ENCODE measurements around the gene IFT20.

DNA sequence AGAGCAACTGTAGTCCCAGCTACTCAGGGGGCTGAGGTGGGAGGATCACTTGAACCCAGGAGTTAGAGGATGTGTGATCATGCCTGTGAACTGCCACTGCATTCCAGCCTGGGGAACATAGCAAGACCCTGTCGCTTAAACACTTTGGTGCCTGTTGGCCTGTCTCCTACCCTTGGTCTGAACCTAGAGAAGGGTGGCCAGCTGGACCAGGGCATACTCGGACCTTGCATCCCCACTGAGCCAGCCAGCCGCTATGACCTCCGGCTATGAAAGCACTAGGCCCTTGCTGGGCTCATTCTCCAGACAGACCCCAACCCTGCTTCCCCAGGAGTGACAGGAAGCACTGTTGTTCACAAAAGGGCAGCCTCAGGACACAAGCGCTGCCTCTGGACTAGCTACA is 4.6 kb downstream of the IFT20 start:
- TF ChIP-seq, protein P1, sequence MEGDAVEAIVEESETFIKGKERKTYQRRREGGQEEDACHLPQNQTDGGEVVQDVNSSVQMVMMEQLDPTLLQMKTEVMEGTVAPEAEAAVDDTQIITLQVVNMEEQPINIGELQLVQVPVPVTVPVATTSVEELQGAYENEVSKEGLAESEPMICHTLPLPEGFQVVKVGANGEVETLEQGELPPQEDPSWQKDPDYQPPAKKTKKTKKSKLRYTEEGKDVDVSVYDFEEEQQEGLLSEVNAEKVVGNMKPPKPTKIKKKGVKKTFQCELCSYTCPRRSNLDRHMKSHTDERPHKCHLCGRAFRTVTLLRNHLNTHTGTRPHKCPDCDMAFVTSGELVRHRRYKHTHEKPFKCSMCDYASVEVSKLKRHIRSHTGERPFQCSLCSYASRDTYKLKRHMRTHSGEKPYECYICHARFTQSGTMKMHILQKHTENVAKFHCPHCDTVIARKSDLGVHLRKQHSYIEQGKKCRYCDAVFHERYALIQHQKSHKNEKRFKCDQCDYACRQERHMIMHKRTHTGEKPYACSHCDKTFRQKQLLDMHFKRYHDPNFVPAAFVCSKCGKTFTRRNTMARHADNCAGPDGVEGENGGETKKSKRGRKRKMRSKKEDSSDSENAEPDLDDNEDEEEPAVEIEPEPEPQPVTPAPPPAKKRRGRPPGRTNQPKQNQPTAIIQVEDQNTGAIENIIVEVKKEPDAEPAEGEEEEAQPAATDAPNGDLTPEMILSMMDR (IDR thresholded peaks at IDR 0.05): no peak
- no peak for TF ChIP-seq POLR2A (IDR thresholded peaks at IDR 0.05)
